MM.1S (cell line): Measurements from ENCODE around the gene FAHD1.

ENCODE experiments used
- CTCF ChIP-seq: fragments of 300-600 bp; sonication (generic); IDR thresholded peaks from 2 replicates; pipeline ENCODE4 v1.5.1; 2016; ENCODE audit warnings: antibody characterized with exemption, low read length, mixed read lengths
- EZH2 ChIP-seq: fragments of 300-600 bp; sonication (generic); optimal IDR thresholded peaks from 2 replicates; pipeline ENCODE3; 2017; ENCODE audit warnings: low read depth, mild to moderate bottlenecking, antibody characterized with exemption, low read length, mixed read lengths

GRCh38 chr16:1818204-1818872, 8.7 kb upstream of the FAHD1 start:
- TF ChIP-seq EZH2 = no peak
- no peak for TF ChIP-seq CTCF
